Left lung (tissue), 14 donors: ENCODE data around the gene CGB8. TPM values are rescaled to one million over a fixed set of nuclear protein-coding genes. Genes with fewer than 3 reads are reported as not detected.
A peak's percentile ranks its signal among the peaks of the same experiment; 100 is the strongest.
"Not testable (repeated sequence)": the region's sequence is repeated elsewhere in the genome, so short reads cannot be mapped to it uniquely, and the experiment has no call there.

Experiments used
- ATAC-seq: fragments of 200-7000 bp; cut with Tn5 transposase; one replicate; pipeline ENCODE4 v1.9.1; 2020; ENCODE audit warnings: moderate library complexity
- DNase-seq, 4 donors: peaks; one replicate each; pipeline ENCODE4 v3.0.0-alpha.2; 2013 to 2020
- H3K27ac ChIP-seq, 2 donors: fragments of 200-600 bp; sonication (generic) in 1 of 2; one replicate each; pipeline versions ENCODE4 v1.5.0 to v1.8.0; 2020 to 2021
- H3K27me3 ChIP-seq, 2 donors: fragments of 200-600 bp; sonication (generic) in 1 of 2; one replicate each; pipeline versions ENCODE4 v1.5.0 to v1.8.0; 2020 to 2021
- H3K36me3 ChIP-seq, 2 donors: fragments of 200-600 bp; sonication (generic) in 1 of 2; one replicate each; pipeline versions ENCODE4 v1.5.0 to v1.8.0; 2020 to 2021
- H3K4me1 ChIP-seq, 2 donors: fragments of 200-600 bp; one replicate each; pipeline ENCODE4 v1.8.0; 2021
- H3K4me3 ChIP-seq, 2 donors: fragments of 200-600 bp; sonication (generic) in 1 of 2; one replicate each; pipeline versions ENCODE4 v1.5.0 to v1.8.0; 2020 to 2021; ENCODE audit warnings: mild to moderate bottlenecking in 1 of 2
- H3K9me3 ChIP-seq, 2 donors: fragments of 200-600 bp; sonication (generic) in 1 of 2; one replicate each; pipeline versions ENCODE4 v1.5.0 to v1.8.0; 2020 to 2021
- CTCF ChIP-seq, 2 donors: fragments of 200-600 bp; sonication (generic) in 1 of 2; IDR thresholded peaks; one replicate each; pipeline versions ENCODE4 v1.5.0 to v1.8.0; 2021; ENCODE audit warnings: antibody characterized with exemption in 2 of 2
- intact Hi-C, 2 donors: fragments of 100-400 bp; cut with DNase I; formaldehyde crosslinking; loops; one replicate each; pipeline versions ENCODE4 v1.11.2 to v1.14.2; 2022
- long read RNA-seq, 12 donors: library from polyadenylated mRNA in 2 of 12; unstranded in 2 of 12; transcript quantifications; one replicate each; pipeline ENCODE4 v2.0.0 and lab custom pipeline, GENCODE V29; 2019 to 2026
- polyA plus RNA-seq, 6 donors: library from polyadenylated mRNA; unstranded; fragments of 120-200 nt; gene quantifications; one replicate each; pipeline ENCODE4 v1.2.1, GENCODE V29; 2013; ENCODE audit not compliant: insufficient read length in 6 of 6
- total RNA-seq, 2 donors: library from RNA; stranded (reverse); fragmentation: NEBNext Ultra II Directional; extraction: Animal tissue kit (Norgen Biotek cat#: 25700); gene quantifications; one replicate each; pipeline ENCODE4 v1.2.1, GENCODE V29; 2021
- donor health status: DM: no; HTN: yes; CAD: no.
- donor health status: DM: no; HTN: no; CAD: no.

Gene CGB8
- total RNA-seq (not detected), polyA plus RNA-seq (under 1 TPM in 1 of 6 donors, not detected in 5; 0.89 TPM)
- long read RNA-seq, donor 1, result 0 reads
- long read RNA-seq, donor 2, result 0 reads
- long read RNA-seq, donor 3, result 0 reads
- long read RNA-seq, donor 4, result 0 reads
- long read RNA-seq, donor 5, result 0 reads
- long read RNA-seq, donor 6, result 0 reads
- long read RNA-seq, donor 7, result 0 reads
- long read RNA-seq, donor 8, result 0 reads
- long read RNA-seq, donor 9, result 0 reads
- long read RNA-seq, donor 10, result 0 reads
- long read RNA-seq, donor 11, result 0 reads
- long read RNA-seq, donor 12, result 0 reads

- intact Hi-C loops, H3K27ac ChIP-seq, H3K9me3 ChIP-seq, ATAC-seq, H3K4me3 ChIP-seq, H3K36me3 ChIP-seq, H3K4me1 ChIP-seq, H3K27me3 ChIP-seq: not testable (repeated sequence)
- DNase-seq, result peak in 1 of 4 donors; percentile 33
These were observed at the start of gene CGB8 for GRCh38 chr19:49049011-49049410. CGB8 (minus strand) TSS chr19:49049111; CDS start chr19:49048739, 372 bp downstream.

GRCh38 chr19:49097453-49098288, 48.8 kb upstream of the CGB8 start:
- no peak overlapping the region for H3K4me3 ChIP-seq
- H3K36me3 ChIP-seq, result peaks cover 5 to 100% of the 10 kb centered on the region in 2 donors
- H3K27me3 ChIP-seq, result no peaks in the 10 kb centered on the region
- peaks cover 0 to 5% of the 10 kb centered on the region in 2 donors for H3K4me1 ChIP-seq
- TF ChIP-seq CTCF (IDR thresholded peaks at IDR 0.05), result peak; percentile 98
- H3K9me3 ChIP-seq, result no peaks in the 10 kb centered on the region
- no peak overlapping the region for H3K27ac ChIP-seq
- DNase-seq (peak in 3 of 4 donors; percentile 51 to 75 (median 65)), ATAC-seq (peak; percentile 96)
- intact Hi-C loops, result loop anchor here in 1 of 2 donors (5.0 kb wide), 1 partner anchor 50 kb away; no protein-coding TSS in a partner anchor

GRCh38 chr19:49094505-49095482, 45.9 kb upstream of the CGB8 start:
- H3K27ac ChIP-seq, result no peak overlapping the region
- H3K36me3 ChIP-seq, result peaks cover 11 to 100% of the 10 kb centered on the region in 2 donors
- no peak overlapping the region for H3K4me3 ChIP-seq
- TF ChIP-seq CTCF (IDR thresholded peaks at IDR 0.05), result no peak
- peaks cover 0 to 5% of the 10 kb centered on the region in 2 donors for H3K4me1 ChIP-seq
- H3K9me3 ChIP-seq, result no peaks in the 10 kb centered on the region
- DNase-seq (no peak), ATAC-seq (no peak)
- no peaks in the 10 kb centered on the region for H3K27me3 ChIP-seq
- intact Hi-C loops, result loop anchor here in 1 of 2 donors (5.0 kb wide), 1 partner anchor 53 kb away; no protein-coding TSS in a partner anchor

GRCh38 chr19:49092686-49093085, 43.8 kb upstream of the CGB8 start:
- peaks cover 0 to 16% of the 10 kb centered on the region in 2 donors for H3K4me1 ChIP-seq
- DNase-seq, result no peak
- H3K9me3 ChIP-seq, result no peaks in the 10 kb centered on the region
- H3K27me3 ChIP-seq, result no peaks in the 10 kb centered on the region
- no peak for ATAC-seq
- no peak overlapping the region for H3K27ac ChIP-seq
- intact Hi-C loops, result no loop called here
- H3K4me3 ChIP-seq, result no peak overlapping the region
- peaks cover 6 to 100% of the 10 kb centered on the region in 2 donors for H3K36me3 ChIP-seq
- TF ChIP-seq CTCF (IDR thresholded peaks at IDR 0.05), result no peak

GRCh38 chr19:49091391-49092038, 42.6 kb upstream of the CGB8 start:
- ATAC-seq (no peak), DNase-seq (no peak)
- intact Hi-C loops, result no loop called here
- Histone ChIP-seq H3K4me1 (peaks cover 6 to 28% of the 10 kb centered on the region in 2 donors), H3K9me3 (no peaks in the 10 kb centered on the region), H3K27me3 (no peaks in the 10 kb centered on the region), H3K27ac (no peak overlapping the region), H3K36me3 (peaks cover 6 to 96% of the 10 kb centered on the region in 2 donors), H3K4me3 (no peak overlapping the region)
- TF ChIP-seq CTCF (IDR thresholded peaks at IDR 0.05), result no peak
